Measurements from ENCODE around the gene DSC3. TPM values are rescaled to one million over a fixed set of nuclear protein-coding genes. Genes with fewer than 3 reads are reported as not detected.

DSC3 gene
- total and polyA plus RNA-seq, 2 experiments from 2014 or later = 13.9 to 39.7 TPM

DNA sequence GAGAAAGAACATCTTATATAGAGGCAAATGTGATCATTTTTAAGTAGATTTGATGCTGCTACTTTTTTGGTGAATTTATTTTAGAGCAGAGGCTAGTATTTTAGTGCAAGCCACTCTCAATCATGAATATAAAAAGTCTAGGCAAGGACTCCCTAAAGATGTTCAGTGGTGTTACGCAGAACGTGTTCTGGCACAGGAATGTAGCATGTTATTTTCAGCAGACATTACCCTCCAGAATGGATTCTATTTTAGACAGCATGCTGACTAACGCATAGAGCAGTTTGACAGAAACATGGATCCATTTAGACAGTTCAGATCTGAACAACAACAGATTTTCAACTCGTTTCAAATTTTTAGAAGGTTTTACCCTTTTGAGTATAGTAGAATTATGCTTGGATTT is 54.1 kb downstream of the DSC3 start:
- Histone ChIP-seq H3K27me3 (no peaks in the 10 kb centered on the region), H3K4me2 (no peak overlapping the region), H3K36me3 (replicated peaks; ENCODE audit: insufficient read depth, low read depth) (no peaks in the 10 kb centered on the region), H3K4me3 (no peak overlapping the region), H3K4me1 (ENCODE audit: insufficient read depth) (peaks cover 19% of the 10 kb centered on the region), H4K20me1 (ENCODE audit: insufficient read depth, poor library complexity, severe bottlenecking) (no peaks in the 10 kb centered on the region), H3K27ac (peak overlapping the region; percentile 80), H3K79me2 (no peaks in the 10 kb centered on the region), H2AFZ (no peak overlapping the region), H3K9me3 (ENCODE audit: low read depth) (no peaks in the 10 kb centered on the region), H3K9me2 (replicated peaks; ENCODE audit: insufficient read depth) (no peaks in the 10 kb centered on the region)
- no peak for TF ChIP-seq EZH2 (IDR thresholded peaks at IDR 0.05; ENCODE audit: borderline replicate concordance)
- no peak for TF ChIP-seq EZH2phosphoT487 (IDR thresholded peaks at IDR 0.05; ENCODE audit: low read depth, severe bottlenecking, unreplicated experiment)
- TF ChIP-seq CTCF (IDR thresholded peaks at IDR 0.05; ENCODE audit: poor library complexity) = no peak
- WGBS (ENCODE audit: low lambda C conversion rate, missing lambda C conversion rate) = 78% methylated on average over 4 of the region's 4 CpGs
- DNase-seq (ENCODE audit: low spot score) = no peak

GRCh38 chr18:30987467-30988241 is 54.9 kb downstream of the DSC3 start:
- TF ChIP-seq EZH2phosphoT487 (IDR thresholded peaks at IDR 0.05; ENCODE audit: low read depth, severe bottlenecking, unreplicated experiment) (no peak), CTCF (IDR thresholded peaks at IDR 0.05; ENCODE audit: poor library complexity) (no peak), EZH2 (IDR thresholded peaks at IDR 0.05; ENCODE audit: borderline replicate concordance) (no peak)
- H2AFZ ChIP-seq = no peak overlapping the region
- peak overlapping the region; percentile 32 for H3K4me2 ChIP-seq
- no peaks in the 10 kb centered on the region for H3K27me3 ChIP-seq
- H3K4me3 ChIP-seq = no peak overlapping the region
- H3K9me3 ChIP-seq (ENCODE audit: low read depth) = no peaks in the 10 kb centered on the region
- peak overlapping the region; percentile 80 for H3K27ac ChIP-seq
- DNase-seq (ENCODE audit: low spot score) = peak; percentile 69
- H3K4me1 ChIP-seq (ENCODE audit: insufficient read depth) = peaks cover 19% of the 10 kb centered on the region
- H3K79me2 ChIP-seq = no peaks in the 10 kb centered on the region
- H3K9me2 ChIP-seq (replicated peaks; ENCODE audit: insufficient read depth) = no peaks in the 10 kb centered on the region
- H4K20me1 ChIP-seq (ENCODE audit: insufficient read depth, poor library complexity, severe bottlenecking) = no peaks in the 10 kb centered on the region
- H3K36me3 ChIP-seq (replicated peaks; ENCODE audit: insufficient read depth, low read depth) = no peaks in the 10 kb centered on the region
- WGBS (ENCODE audit: low lambda C conversion rate, missing lambda C conversion rate) = 42% methylated on average over 4 of the region's 4 CpGs

- H3K4me2 ChIP-seq = no peak overlapping the region
- H2AFZ ChIP-seq = no peak overlapping the region
- H3K9me2 ChIP-seq (replicated peaks; ENCODE audit: insufficient read depth) = no peaks in the 10 kb centered on the region
- H3K27me3 ChIP-seq = no peaks in the 10 kb centered on the region
- 95% methylated on average over 12 of the region's 12 CpGs for WGBS (ENCODE audit: low lambda C conversion rate, missing lambda C conversion rate)
- H4K20me1 ChIP-seq (ENCODE audit: insufficient read depth, poor library complexity, severe bottlenecking) = no peaks in the 10 kb centered on the region
- no peak overlapping the region for H3K27ac ChIP-seq
- no peak overlapping the region for H3K4me3 ChIP-seq
- no peaks in the 10 kb centered on the region for H3K79me2 ChIP-seq
- DNase-seq (ENCODE audit: low spot score) = no peak
- H3K4me1 ChIP-seq (ENCODE audit: insufficient read depth) = peaks cover 19% of the 10 kb centered on the region
- no peak for TF ChIP-seq CTCF (IDR thresholded peaks at IDR 0.05; ENCODE audit: poor library complexity)
- no peak for TF ChIP-seq EZH2phosphoT487 (IDR thresholded peaks at IDR 0.05; ENCODE audit: low read depth, severe bottlenecking, unreplicated experiment)
- no peak for TF ChIP-seq EZH2 (IDR thresholded peaks at IDR 0.05; ENCODE audit: borderline replicate concordance)
- no peaks in the 10 kb centered on the region for H3K9me3 ChIP-seq (ENCODE audit: low read depth)
- no peaks in the 10 kb centered on the region for H3K36me3 ChIP-seq (replicated peaks; ENCODE audit: insufficient read depth, low read depth)
These were observed 56.8 kb downstream of the DSC3 start for GRCh38 chr18:30985753-30986152.

All from hepatocyte (in vitro differentiated cells).